ENCODE data around the gene RSRC1.

DNA sequence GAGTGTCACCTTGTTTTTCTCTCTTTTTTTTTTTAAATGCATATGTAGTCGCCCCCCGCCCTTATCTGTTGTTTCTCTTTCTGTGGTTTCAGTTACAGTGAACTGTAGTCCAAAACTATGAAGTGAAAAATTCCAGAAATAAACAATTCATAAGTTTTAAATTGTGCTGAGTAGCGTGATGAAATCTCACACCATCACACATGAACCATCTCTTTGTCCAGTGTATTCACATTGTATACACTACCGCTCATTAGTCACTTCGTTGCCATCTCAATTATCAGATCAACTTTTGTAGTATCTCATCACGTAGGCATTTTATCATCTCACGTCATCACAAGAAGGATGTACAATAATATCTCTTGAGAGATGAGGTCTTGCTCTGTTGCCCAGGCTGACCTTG, 398.6 kb downstream of the RSRC1 start:
- TF ChIP-seq, protein P1, sequence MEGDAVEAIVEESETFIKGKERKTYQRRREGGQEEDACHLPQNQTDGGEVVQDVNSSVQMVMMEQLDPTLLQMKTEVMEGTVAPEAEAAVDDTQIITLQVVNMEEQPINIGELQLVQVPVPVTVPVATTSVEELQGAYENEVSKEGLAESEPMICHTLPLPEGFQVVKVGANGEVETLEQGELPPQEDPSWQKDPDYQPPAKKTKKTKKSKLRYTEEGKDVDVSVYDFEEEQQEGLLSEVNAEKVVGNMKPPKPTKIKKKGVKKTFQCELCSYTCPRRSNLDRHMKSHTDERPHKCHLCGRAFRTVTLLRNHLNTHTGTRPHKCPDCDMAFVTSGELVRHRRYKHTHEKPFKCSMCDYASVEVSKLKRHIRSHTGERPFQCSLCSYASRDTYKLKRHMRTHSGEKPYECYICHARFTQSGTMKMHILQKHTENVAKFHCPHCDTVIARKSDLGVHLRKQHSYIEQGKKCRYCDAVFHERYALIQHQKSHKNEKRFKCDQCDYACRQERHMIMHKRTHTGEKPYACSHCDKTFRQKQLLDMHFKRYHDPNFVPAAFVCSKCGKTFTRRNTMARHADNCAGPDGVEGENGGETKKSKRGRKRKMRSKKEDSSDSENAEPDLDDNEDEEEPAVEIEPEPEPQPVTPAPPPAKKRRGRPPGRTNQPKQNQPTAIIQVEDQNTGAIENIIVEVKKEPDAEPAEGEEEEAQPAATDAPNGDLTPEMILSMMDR (IDR thresholded peaks at IDR 0.05; ENCODE audit: low read length), result no peak
- TF ChIP-seq EZH2 (IDR thresholded peaks at IDR 0.05; ENCODE audit: borderline replicate concordance, low read length), result no peak
